NCI-H2227 treated with DMSO at 0.1 percent for 48 hours (cell line): ENCODE data around the gene RASD1.

ENCODE experiments used
- DNase-seq: peaks from one replicate; lab custom pipeline; 2025; lab: John Stamatoyannopoulos, UW

The RASD1 gene

DNA sequence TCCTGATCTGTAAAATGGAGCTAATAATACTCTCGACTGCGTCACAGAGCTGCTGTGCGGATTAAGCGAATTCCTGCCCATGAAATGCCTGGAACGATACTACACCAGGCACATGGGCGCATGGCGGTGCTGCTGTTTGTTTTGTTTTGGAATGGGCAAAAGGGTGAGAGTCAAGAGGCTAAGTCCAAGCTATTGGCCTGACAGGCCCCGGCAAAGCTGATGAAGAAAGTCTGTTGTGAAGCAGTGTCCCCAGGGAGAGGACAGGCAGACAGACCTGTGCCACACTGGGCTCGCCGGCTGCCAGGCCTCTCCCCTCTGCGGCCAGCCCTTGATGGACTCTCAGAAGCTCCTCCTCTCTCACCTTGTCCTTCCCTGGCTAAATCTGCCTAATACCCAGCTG is 31.3 kb upstream of the RASD1 start:
- DNase-seq: no peak

GRCh38 chr17:17526369-17526768 is 30.2 kb upstream of the RASD1 start:
- DNase-seq: no peak

DNA sequence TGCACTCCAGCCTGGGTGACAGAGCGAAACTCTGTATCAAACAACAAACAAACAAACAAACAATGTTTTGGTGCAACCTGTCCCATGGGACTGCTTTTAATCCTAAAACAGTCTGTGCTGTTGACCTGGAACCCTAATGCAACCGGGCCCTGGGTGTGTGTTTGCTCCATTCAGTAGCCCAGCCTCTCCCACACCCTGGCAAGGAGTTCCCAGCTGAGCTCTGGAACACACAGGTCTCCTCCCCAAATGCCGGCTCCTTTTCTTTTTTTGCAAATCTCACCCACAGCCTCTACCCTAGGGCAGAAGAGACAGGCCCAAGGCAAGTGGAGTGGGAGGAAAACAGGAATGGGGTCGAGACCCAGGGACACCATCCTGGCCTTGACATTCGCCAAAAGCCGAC is 29.8 kb upstream of the RASD1 start:
- no peak for DNase-seq

- DNase-seq: no peak
Measured at GRCh38 chr17:17525311-17525710, 29.1 kb upstream of the RASD1 start.

DNA sequence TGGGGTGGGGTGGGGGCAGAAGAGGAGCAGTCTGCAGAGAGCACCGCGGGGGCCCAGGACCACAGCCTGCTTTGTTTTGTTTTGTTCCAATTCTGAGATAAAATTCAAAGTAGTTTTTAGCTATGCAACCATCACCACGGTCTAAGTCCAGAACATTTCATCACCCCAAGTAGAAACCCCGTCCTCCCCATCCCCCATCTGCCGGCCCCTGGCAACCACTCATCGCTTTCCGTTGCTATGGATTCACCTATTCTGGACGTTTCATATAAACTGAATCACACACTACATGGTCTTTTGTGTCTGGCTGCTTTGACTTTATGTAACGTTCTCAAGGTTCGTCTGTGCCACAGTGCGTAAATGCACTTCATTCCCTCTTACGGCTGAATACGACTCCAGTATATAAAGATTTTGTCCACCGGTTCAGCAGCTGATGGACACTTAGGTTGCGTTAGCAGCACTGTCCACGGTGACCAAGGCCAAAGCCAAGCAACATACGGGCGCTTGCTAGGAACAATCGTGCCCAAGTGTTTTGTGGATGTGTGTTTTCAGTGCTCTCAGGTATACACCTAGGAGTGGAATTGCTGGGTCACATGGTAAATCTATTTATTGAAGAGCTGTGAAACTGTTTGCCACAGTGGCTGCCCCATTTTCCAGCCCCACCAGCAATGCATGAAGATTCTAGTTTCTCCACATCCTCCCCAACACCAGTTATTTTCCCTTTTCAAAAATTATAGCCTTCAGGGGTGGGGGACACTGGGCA is 27.7 kb upstream of the RASD1 start:
- DNase-seq: no peak

DNA sequence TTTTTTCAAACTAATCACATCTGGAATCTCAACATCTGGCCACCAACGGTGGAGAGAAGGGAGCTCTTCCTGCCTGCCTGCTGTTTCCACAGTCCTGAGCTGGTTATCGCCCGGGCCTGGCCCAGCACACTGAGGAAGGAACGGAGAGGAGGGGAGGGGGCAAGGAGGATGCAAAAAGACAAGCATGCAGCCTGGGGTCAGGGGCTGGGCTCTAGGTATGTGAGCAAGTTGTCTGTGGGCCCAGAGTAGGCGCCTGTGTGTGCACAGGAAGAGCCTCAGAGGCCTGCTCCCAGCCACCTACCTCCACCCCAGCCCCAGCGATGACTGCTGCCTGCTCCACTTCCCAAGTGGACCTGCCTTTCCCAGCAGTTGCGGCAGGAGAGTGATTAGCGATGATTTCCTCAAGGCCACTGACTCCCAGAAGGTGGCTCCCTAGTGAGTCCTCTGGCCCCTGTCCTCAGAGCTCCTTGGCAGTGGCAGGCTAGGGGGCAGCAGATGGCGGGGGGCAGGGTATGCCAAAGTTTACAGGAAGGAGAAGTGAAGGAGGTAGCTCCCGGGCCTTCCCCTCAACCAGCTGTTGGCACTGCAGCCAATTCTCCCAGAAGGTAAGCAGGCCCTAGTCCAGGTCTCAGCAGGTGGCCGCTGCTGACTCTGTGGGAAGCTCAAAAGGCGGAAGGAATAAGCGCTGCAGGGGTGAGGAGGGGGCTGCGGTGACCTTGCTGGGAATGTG is 27.0 kb upstream of the RASD1 start:
- no peak for DNase-seq

DNA sequence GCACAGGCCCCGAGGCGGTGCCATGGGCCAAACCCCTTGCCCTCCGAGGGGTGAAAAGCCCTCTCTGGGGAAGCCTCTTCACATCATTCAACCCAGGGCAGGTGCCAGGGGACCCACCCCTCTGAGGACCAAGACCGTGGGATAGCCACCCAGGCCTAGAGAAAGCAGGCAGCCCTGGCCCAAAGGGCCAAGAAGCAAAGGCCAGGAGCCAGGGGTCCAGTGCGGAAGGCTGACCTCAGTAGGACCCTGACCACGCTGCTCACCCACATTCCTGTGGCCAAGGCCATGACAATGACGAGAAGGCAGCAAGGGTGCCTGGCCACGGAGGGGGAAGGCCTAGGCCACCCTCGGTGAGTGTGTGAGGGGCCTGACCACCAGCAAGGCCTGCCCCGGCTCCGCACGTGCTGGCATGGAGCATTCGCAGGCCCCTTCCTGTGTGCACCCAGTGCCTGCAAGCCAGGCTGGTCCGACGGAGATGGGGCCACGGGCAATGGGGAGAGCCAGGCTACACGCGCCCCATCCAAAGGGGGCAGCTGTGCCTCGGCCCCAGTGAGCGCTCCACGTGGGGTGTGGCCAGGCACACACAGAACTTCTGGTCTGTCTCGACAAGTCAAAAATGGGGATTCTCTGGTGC is 24.5 kb upstream of the RASD1 start:
- no peak for DNase-seq

- no peak for DNase-seq
Measured at GRCh38 chr17:17519886-17520285, 23.7 kb upstream of the RASD1 start.

DNA sequence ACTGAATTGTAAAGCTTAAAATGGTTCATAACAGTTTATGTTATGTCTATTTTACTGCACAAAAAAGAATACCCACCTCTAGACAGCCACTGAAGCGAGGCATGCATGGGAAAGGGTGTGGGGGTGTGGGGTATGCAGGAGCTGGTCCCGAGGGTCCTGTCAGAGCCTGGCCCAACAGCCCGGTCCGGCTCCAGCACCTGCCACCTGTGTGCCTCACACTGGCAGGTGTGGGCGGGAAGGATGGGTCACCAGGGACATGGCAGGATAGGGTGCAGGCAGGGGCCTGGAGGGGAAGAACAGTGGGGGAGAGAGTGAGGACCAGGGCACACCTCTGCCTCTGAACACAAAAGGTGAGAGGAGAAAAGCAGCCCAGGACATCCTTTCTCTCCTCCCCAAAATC is 22.8 kb upstream of the RASD1 start:
- DNase-seq: no peak

DNA sequence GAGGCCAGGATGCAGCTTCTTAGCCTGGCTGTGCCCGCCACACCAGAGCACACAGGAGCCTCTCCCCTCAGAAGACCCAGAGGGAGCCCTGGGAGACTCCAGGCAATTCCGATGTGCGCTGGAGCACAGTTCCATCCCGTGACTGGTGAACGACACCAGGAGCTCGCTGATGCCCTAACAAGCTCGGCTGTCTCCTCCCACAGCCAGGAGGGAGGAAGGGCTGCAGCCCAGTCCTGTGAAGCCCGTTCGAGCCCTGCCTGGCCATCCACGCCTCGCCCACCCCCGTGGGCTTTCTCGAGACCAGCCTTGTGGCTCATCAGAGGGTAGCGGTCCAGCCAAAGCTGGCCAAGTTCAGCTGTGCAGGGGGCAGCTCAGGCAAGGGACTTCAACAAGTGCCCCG is 21.8 kb upstream of the RASD1 start:
- DNase-seq: no peak

DNA sequence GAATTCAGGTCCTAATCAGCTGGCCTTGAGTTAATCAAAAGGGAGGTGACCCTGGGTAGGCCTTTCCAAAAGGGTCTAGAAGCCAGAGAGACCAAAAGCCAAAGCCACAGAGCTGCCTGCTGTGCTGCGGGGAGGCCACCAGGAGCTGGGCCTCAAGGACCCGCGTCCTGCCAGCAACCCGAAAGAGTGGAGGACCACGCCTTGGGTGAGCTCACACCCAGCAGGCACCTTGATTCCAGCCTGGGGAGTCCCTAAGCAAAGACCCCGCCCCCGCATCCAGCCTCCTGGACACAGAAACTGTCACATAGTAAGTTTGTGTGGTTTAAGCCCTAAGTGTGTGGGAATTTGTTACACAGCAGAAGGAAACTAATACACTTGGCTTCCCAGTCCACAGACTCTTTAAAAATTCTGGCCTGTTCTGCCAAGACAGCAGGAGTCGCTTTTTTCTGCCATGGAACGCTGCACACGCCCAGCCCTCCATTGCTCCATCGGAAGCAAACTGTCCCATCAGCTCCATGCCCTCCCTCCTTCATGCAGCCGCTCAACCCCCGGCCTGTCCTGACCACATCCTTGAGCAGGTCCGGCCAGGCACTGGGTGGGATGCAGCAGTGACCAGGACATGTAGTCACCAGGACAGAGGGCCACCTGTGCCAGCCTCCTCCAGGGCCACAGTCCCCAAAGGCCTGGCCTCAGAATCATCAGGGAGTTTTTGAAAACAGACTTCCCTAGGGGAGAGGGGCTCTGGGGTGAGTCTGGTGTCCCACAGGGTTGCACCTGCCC is 20.9 kb upstream of the RASD1 start:
- no peak for DNase-seq

GRCh38 chr17:17515934-17516930 is 20.0 kb upstream of the RASD1 start:
- no peak for DNase-seq

- DNase-seq: no peak
Measured at GRCh38 chr17:17514993-17515933, 19.1 kb upstream of the RASD1 start.

GRCh38 chr17:17514361-17514992 is 18.3 kb upstream of the RASD1 start:
- DNase-seq: no peak

DNA sequence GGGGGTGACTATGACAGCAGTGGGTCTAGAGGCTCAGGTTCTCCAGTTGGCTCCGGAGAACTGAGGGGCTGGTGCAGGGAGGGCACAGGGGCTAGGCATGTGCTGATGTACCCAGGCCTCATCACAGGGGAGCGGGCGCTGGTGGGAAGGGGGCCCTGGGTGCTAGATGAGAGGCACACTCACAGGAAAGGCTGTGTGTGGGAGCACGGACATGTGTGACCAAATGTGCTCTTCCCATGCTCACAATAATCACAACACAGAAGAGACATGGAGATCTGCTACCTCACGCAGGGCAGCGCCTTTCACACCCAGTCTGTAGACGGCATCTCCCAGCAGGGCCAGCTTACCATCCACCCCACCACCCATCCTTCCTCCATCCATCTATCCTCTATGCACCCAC is 17.4 kb upstream of the RASD1 start:
- no peak for DNase-seq

- DNase-seq: no peak
Measured at GRCh38 chr17:17512866-17513265, 16.7 kb upstream of the RASD1 start.

DNA sequence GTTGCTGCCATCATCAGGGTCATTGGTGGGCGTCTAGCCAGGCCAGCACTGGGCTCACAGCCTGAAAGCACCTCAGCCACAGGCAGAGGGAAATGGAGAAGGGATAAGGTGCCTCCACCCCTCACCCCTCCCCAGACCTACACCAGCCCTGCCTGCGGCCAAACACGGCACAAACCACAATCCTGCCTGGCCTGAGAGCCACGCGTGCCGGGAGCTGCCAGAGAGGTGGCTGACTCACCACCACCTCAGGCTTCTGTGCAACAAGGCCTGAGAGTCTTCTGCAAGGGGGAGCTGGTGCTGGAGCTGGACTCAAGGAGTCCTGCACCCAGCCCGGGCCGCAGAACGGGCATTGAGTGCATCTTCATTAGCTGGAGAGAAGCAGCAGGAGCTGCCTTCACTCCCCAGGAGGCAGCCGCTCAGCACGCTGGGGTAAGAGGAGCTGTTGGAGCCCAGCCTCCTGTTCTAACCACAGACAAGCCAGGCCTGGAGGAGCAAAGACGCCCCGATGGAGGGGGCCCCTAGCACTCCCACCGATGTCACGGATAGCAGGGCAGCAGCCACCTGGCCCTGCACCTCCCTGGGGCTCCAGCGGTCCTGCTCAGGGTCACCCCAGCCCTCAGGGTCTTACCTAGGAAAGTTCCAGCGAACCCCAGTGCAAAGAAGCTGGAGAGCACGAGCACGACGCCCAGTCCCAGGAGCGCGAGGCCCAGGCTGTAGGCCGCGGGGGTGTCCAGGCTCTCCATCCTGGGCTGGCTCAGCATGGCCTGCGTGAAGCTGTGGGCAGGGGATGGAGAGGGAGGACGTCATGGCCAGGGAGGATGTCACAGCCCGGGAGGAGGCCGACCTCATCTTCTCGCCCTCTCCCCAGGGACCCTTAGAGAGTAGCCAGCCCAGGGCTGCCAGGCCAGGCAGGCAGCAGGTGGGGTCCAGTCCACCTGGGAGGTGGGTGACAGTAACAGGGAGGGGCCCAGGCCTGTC is 16.0 kb upstream of the RASD1 start:
- DNase-seq: no peak

GRCh38 chr17:17511293-17511741 is 15.1 kb upstream of the RASD1 start:
- DNase-seq: no peak
